Breast epithelium (tissue), 4 donors: Measurements from ENCODE around the gene ASCC2. TPM values are rescaled to one million over a fixed set of nuclear protein-coding genes. Genes with fewer than 3 reads are reported as not detected.

Source experiments
- DNase-seq, 2 donors: peaks; one replicate each; pipeline ENCODE4 v3.0.0-alpha.2; 2019; ENCODE audit warnings: low spot score in 2 of 2
- H3K27ac ChIP-seq, 2 donors: fragments of 200-600 bp; sonication (generic) in 1 of 2; one replicate each; pipeline ENCODE4 v1.5.1; 2016 to 2019; ENCODE audit warnings: mild to moderate bottlenecking in 1 of 2
- H3K27me3 ChIP-seq, 2 donors: fragments of 200-600 bp; sonication (generic) in 1 of 2; one replicate each; pipeline versions ENCODE4 v1.5.1 to v1.6.0; 2017 to 2019; ENCODE audit warnings: control low read depth in 1 of 2, mild to moderate bottlenecking in 1 of 2
- H3K36me3 ChIP-seq: fragments of 200-600 bp; one replicate; pipeline ENCODE4 v1.5.1; 2019
- H3K4me1 ChIP-seq, 2 donors: fragments of 200-600 bp; sonication (generic); one replicate each; pipeline ENCODE4 v1.5.1; 2016 to 2019; ENCODE audit warnings: control low read depth in 1 of 2
- H3K4me3 ChIP-seq, 3 donors: fragments of 200-600 bp; sonication (generic); 1 replicate in 2 of 3; 2 replicates in 1 of 3; pipeline ENCODE4 v1.5.1; 2016 to 2019; ENCODE audit warnings: mild to moderate bottlenecking in 3 of 3, moderate library complexity in 2 of 3
- H3K9me3 ChIP-seq, 2 donors: fragments of 200-600 bp; sonication (generic) in 1 of 2; one replicate each; pipeline ENCODE4 v1.5.1; 2016 to 2019; ENCODE audit warnings: control low read depth in 1 of 2
- CTCF ChIP-seq, 3 donors: fragments of 450-650 bp; IDR thresholded peaks; one replicate each; pipeline ENCODE4 v1.5.1; 2016 to 2017; ENCODE audit warnings: antibody characterized with exemption in 3 of 3, mild to moderate bottlenecking in 3 of 3, moderate library complexity in 3 of 3
- POLR2A ChIP-seq: fragments of 450-650 bp; IDR thresholded peaks from one replicate; pipeline ENCODE4 v1.6.1; 2016; ENCODE audit warnings: antibody characterized with exemption, mild to moderate bottlenecking, moderate library complexity
- POLR2AphosphoS5 ChIP-seq, 3 donors: sonication (generic); formaldehyde crosslinking; IDR thresholded peaks; one replicate each; pipeline ENCODE4 v1.6.1; 2017; ENCODE audit warnings: antibody characterized with exemption in 3 of 3
- intact Hi-C: fragments of 100-400 bp; cut with DNase I; formaldehyde crosslinking; loops from one replicate; pipeline ENCODE4 v1.15.1; 2023; ENCODE audit warnings: low total_unique reads
- total RNA-seq, 3 donors: library from RNA; depleted of rRNA; stranded (reverse); fragments of >200 nt; gene quantifications; one replicate each; pipeline ENCODE4 v1.1.0, GENCODE V29; 2016

Gene ASCC2
- total RNA-seq, 3 donors from 2014 or later, result 37.0 to 60.3 (median 45.8) TPM

GRCh38 chr22:29804985-29805384 lies 33.1 kb downstream of the ASCC2 start:
- no peaks in the 10 kb centered on the region for H3K27me3 ChIP-seq
- no peaks in the 10 kb centered on the region for H3K36me3 ChIP-seq
- TF ChIP-seq CTCF (IDR thresholded peaks at IDR 0.05) (no peak), POLR2A (no peak), POLR2AphosphoS5 (IDR thresholded peaks at IDR 0.05) (no peak)
- no peaks in the 10 kb centered on the region for H3K9me3 ChIP-seq
- H3K27ac ChIP-seq, result no peak overlapping the region
- no peak overlapping the region for H3K4me3 ChIP-seq
- no peaks in the 10 kb centered on the region for H3K4me1 ChIP-seq
- no peak for DNase-seq
- intact Hi-C loops, result no loop called here

- Histone ChIP-seq H3K27ac (no peak overlapping the region), H3K4me1 (peaks cover under 1 to 10% of the 10 kb centered on the region in 2 donors), H3K9me3 (no peaks in the 10 kb centered on the region), H3K4me3 (no peak overlapping the region), H3K27me3 (no peaks in the 10 kb centered on the region), H3K36me3 (no peaks in the 10 kb centered on the region)
- no peak for DNase-seq
- TF ChIP-seq CTCF (IDR thresholded peaks at IDR 0.05) (no peak), POLR2AphosphoS5 (IDR thresholded peaks at IDR 0.05) (no peak), POLR2A (no peak)
- intact Hi-C loops, result no loop called here
Measured at GRCh38 chr22:29803190-29803589, 34.9 kb downstream of the ASCC2 start.

DNA sequence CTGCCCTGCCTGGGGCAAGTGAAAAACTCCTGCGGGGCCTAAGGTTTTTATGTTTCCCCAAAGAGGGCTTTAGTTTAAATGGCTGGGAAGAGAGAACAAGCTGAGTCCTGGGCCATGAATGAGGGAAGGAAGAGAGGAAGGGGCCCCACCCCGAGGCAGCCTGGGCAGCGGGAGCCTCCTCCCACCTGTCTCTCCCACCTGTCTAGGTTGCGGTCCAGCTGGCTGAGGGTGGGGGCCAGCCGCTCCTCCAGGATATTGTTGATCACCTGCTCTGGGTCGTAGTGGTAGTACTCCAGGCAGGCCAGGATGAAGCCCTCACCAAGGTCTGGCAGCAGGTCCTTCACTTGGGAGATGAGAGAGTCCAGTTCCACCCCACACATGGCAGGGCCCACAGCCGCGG lies 36.3 kb downstream of the ASCC2 start:
- DNase-seq, result no peak
- Histone ChIP-seq H3K4me1 (peaks cover 8 to 14% of the 10 kb centered on the region in 2 donors), H3K4me3 (no peak overlapping the region), H3K27ac (peak overlapping the region; percentile 8 to 86), H3K36me3 (no peaks in the 10 kb centered on the region), H3K9me3 (no peaks in the 10 kb centered on the region), H3K27me3 (no peaks in the 10 kb centered on the region)
- TF ChIP-seq CTCF (IDR thresholded peaks at IDR 0.05) (no peak), POLR2AphosphoS5 (IDR thresholded peaks at IDR 0.05) (no peak), POLR2A (no peak)
- intact Hi-C loops, result no loop called here

GRCh38 chr22:29801153-29801552 lies 36.9 kb downstream of the ASCC2 start:
- no peak for TF ChIP-seq POLR2A
- TF ChIP-seq POLR2AphosphoS5 (IDR thresholded peaks at IDR 0.05), result no peak
- no peak for TF ChIP-seq CTCF (IDR thresholded peaks at IDR 0.05)

DNA sequence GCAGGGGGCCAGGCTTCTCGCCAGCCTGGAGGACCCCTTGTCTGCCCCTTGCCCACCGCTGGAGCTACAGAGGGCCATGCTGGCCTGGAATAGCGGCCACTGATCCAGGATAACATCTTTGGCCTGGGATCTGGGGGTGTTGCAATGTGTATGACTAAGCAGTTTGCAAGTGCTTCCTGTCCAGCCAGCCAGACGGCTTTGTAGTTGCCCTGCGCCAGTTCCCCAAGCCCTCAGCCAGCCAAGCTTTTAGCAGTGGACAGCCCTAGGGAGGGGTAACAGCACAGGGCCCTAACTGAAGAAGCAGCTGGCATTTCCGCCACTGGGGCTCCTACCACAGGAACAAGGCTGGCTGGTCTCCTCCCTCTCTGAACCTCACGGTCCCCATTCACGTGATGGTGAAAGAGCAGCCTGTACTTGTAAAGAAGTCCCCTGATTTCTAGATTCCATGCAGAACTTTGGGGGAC lies 38.8 kb downstream of the ASCC2 start:
- peak; percentile 94 to 96 for DNase-seq
- intact Hi-C loops, result no loop called here
- H3K27me3 ChIP-seq, result no peaks in the 10 kb centered on the region
- TF ChIP-seq POLR2AphosphoS5 (IDR thresholded peaks at IDR 0.05), result peak; percentile 81 to 91 (median 87)
- TF ChIP-seq POLR2A, result no peak
- TF ChIP-seq CTCF (IDR thresholded peaks at IDR 0.05), result peak in 2 of 3 donors; percentile 43 to 54
- H3K36me3 ChIP-seq, result no peaks in the 10 kb centered on the region
- H3K4me1 ChIP-seq, result peaks cover 14% of the 10 kb centered on the region in 2 donors
- H3K4me3 ChIP-seq, result peak overlapping the region in 1 of 3 donors; percentile 38
- H3K27ac ChIP-seq, result peak overlapping the region; percentile 84 to 86
- no peaks in the 10 kb centered on the region for H3K9me3 ChIP-seq

More at GRCh38 chr22:29801153-29801552, 36.9 kb downstream of the ASCC2 start:
- H3K36me3 ChIP-seq, result no peaks in the 10 kb centered on the region
- H3K4me1 ChIP-seq, result peaks cover 14% of the 10 kb centered on the region in 2 donors
- intact Hi-C loops, result no loop called here
- H3K27me3 ChIP-seq, result no peaks in the 10 kb centered on the region
- H3K4me3 ChIP-seq, result no peak overlapping the region
- no peaks in the 10 kb centered on the region for H3K9me3 ChIP-seq
- peak overlapping the region; percentile 8 to 86 for H3K27ac ChIP-seq
- DNase-seq, result no peak
